Stimulated activated CD4-positive, alpha-beta T cell treated with anti-CD3 and anti-CD28 coated beads, Interleukin-2, amount 100 ng/mL, for 24 hours (primary cell): Measurements from ENCODE around the gene TYW1.
A peak's percentile ranks its signal among the peaks of the same experiment; 100 is the strongest.
"Not testable (repeated sequence)": the region's sequence is repeated elsewhere in the genome, so short reads cannot be mapped to it uniquely, and the experiment has no call there.

ENCODE experiments used
- DNase-seq, 2 donors: peaks; one replicate each; pipeline ENCODE4 v3.0.0-alpha.2; 2020

TYW1 gene

GRCh38 chr7:67259363-67259762 is 262.7 kb downstream of the TYW1 start:
- not testable (repeated sequence) for DNase-seq

- DNase-seq = peak in 1 of 2 donors; percentile 10
Measured at GRCh38 chr7:67260166-67260586, 263.5 kb downstream of the TYW1 start.

GRCh38 chr7:67264000-67264399 is 267.4 kb downstream of the TYW1 start:
- not testable (repeated sequence) for DNase-seq

- not testable (repeated sequence) for DNase-seq
Measured at GRCh38 chr7:67266070-67266469, 269.4 kb downstream of the TYW1 start.

- no peak for DNase-seq
Measured at GRCh38 chr7:67267914-67268313, 271.3 kb downstream of the TYW1 start.

GRCh38 chr7:67269916-67270315 is 273.3 kb downstream of the TYW1 start:
- DNase-seq = not testable (repeated sequence)
